ACC112 (cell line): ENCODE results near the gene PDE5A.

Experiments
- H2AFZ ChIP-seq: fragments of 200-600 bp; sonication (generic); one replicate; pipeline ENCODE4 v1.6.0; 2017; ENCODE audit warnings: antibody characterized with exemption, low read length; ENCODE audit not compliant: unreplicated experiment
- H3K27ac ChIP-seq: fragments of 200-600 bp; sonication (generic); 2 replicates; pipeline ENCODE4 v1.5.1; 2014; ENCODE audit warnings: low read depth, mild to moderate bottlenecking, antibody characterized with exemption, low read length, moderate library complexity
- H3K27me3 ChIP-seq: fragments of 200-600 bp; sonication (generic); 2 replicates; pipeline ENCODE4 v1.6.1; 2014; ENCODE audit warnings: mild to moderate bottlenecking, antibody characterized with exemption, low read length, moderate library complexity, mixed read lengths; ENCODE audit not compliant: insufficient read depth
- H3K36me3 ChIP-seq: fragments of 200-600 bp; sonication (generic); 2 replicates; pipeline ENCODE4 v1.6.1; 2016; ENCODE audit warnings: mild to moderate bottlenecking, antibody characterized with exemption, low read length, moderate library complexity, mixed read lengths; ENCODE audit not compliant: insufficient read depth
- H3K4me1 ChIP-seq: fragments of 200-600 bp; sonication (generic); one replicate; pipeline ENCODE4 v1.6.1; 2016; ENCODE audit warnings: low read length, mixed read lengths; ENCODE audit not compliant: insufficient read depth, unreplicated experiment, control insufficient read depth
- H3K4me3 ChIP-seq: fragments of 200-600 bp; sonication (generic); 2 replicates; pipeline ENCODE4 v1.5.1; 2014; ENCODE audit warnings: mild to moderate bottlenecking, low read depth, low read length
- H3K79me2 ChIP-seq: fragments of 200-600 bp; sonication (generic); one replicate; pipeline ENCODE4 v1.6.0; 2016; ENCODE audit warnings: low read length; ENCODE audit not compliant: control insufficient read depth, unreplicated experiment, insufficient read depth

The PDE5A gene

DNA sequence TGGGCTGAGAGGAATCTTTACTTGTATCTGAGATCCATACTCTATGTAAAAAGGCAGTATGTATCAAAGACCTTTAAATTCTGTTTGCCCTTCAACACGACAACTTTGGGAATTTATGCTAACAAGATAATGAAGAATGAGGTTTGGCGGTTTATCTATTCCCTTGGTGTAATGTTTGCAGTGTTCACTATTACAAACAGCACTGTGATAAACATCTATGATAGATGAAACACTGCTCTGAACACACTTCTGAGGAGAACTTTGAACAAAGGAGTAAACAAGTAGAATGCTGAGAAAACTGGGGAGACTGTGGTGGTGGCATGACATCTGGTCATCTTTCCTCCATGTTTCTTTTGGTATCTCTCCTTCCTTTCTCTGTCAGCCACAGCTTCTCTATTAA is 126.9 kb downstream of the PDE5A start:
- H2AFZ ChIP-seq, result no peak overlapping the region
- H3K27me3 ChIP-seq, result no peaks in the 10 kb centered on the region
- H3K79me2 ChIP-seq, result no peaks in the 10 kb centered on the region
- H3K27ac ChIP-seq, result no peak overlapping the region
- peaks cover 16% of the 10 kb centered on the region for H3K36me3 ChIP-seq
- no peak overlapping the region for H3K4me3 ChIP-seq
- no peaks in the 10 kb centered on the region for H3K4me1 ChIP-seq

DNA sequence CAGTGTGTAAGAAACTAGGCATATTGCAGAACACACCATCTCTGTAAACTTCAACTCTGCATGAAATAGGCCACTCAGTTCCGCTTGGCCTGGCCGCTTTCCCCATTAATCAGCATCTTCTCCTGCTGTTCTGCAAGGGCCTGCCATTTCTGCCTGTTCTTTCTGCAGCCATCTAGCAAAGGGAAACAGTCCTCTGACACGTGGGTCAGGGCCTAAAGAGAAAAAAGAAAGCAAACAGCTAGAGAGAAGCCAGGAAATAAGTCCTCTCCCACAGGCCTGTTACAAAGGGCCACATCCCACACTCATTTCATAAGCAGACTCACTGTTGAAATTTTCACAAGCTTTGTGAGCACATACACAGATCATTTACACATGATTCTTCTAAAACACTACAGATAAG is 130.1 kb downstream of the PDE5A start:
- Histone ChIP-seq H3K27ac (no peak overlapping the region), H3K27me3 (no peaks in the 10 kb centered on the region), H2AFZ (no peak overlapping the region), H3K36me3 (peaks cover 15% of the 10 kb centered on the region), H3K79me2 (no peaks in the 10 kb centered on the region), H3K4me1 (no peaks in the 10 kb centered on the region), H3K4me3 (no peak overlapping the region)

DNA sequence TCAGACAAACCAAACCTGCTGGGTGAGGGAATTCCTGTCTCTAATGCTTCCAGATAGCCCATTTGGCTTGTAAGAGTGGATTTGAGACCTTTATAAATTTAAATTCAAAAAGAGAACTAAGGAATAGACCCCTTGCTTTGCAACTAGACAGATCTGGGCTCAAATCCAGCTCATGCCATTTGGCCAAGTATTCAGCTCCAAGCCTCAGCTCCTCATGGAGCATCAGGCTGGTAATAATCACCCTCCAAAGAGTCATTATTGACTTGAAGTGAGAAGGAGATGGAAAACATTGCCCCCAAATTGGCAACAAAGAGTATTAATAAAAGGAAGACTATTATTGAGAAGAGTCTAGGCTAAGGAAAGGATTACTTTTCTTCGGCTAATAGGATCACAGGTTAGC is 134.7 kb downstream of the PDE5A start:
- Histone ChIP-seq H3K4me1 (no peaks in the 10 kb centered on the region), H3K4me3 (no peak overlapping the region), H3K36me3 (peaks cover 10% of the 10 kb centered on the region), H2AFZ (no peak overlapping the region), H3K79me2 (no peaks in the 10 kb centered on the region), H3K27ac (no peak overlapping the region), H3K27me3 (no peaks in the 10 kb centered on the region)

DNA sequence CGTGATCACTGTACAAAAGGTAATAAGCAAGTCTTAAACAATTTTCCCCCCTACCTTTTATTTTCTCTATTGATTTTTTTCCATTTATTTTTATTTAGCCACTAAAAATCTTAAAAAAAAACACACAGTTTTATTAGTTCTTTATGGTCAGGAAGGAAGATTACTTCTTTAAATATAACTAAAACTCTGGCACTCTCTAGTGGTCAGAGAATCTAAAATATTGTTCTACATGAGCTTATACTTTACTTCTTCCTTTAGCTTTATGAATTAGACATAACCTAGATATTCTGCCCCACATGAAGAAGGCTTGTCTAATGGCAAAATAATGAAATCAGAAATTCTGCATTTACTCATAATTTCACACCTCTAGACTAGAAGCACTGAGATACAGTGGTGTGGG is 135.2 kb downstream of the PDE5A start:
- Histone ChIP-seq H3K27me3 (no peaks in the 10 kb centered on the region), H3K36me3 (peaks cover 5% of the 10 kb centered on the region), H2AFZ (no peak overlapping the region), H3K27ac (no peak overlapping the region), H3K4me3 (no peak overlapping the region), H3K4me1 (no peaks in the 10 kb centered on the region), H3K79me2 (no peaks in the 10 kb centered on the region)

DNA sequence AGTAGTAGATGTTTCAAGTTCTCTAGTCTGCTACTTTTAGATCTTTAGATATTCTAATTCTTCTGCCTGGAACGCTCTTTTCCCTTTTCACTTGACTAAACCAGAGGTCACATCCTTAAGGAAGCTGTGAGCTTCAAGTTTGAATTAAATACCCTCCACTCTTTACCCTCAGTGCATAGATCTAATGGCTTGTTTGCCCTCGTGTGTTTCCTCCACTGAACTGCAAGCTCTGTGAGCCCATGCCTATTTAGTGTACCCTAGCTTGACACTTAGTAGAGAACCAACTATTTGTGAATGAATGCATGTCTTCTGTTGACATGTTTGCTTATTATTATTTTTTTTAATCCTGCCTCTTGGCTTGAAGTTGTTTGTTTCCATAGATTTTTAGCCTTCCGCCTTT is 138.3 kb downstream of the PDE5A start:
- Histone ChIP-seq H2AFZ (no peak overlapping the region), H3K27ac (no peak overlapping the region), H3K36me3 (0 out of 2 replicates have a peak, but pooled peaks cover 5% of the 10 kb centered on the region), H3K4me3 (no peak overlapping the region), H3K4me1 (no peaks in the 10 kb centered on the region), H3K27me3 (no peaks in the 10 kb centered on the region), H3K79me2 (no peaks in the 10 kb centered on the region)

DNA sequence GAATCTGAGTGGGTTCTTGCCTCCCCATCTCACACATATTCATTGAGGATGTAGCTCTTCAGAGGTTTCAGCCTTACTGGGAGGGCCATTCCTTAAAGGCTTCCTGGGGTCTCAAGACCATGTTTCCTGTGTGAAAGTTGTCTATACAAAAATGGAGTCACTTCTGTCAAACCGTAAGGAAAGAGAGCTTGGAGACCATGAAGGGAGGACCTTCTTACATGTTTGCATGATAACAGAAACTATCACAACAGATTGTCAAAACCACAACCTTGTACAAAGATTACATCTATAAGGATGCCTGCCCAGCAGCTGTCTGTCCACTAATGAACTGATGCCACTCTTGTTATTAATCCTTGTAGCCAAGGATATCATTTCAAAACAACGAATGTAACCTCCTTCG is 139.3 kb downstream of the PDE5A start:
- Histone ChIP-seq H3K36me3 (0 out of 2 replicates have a peak, but pooled peaks cover 4% of the 10 kb centered on the region), H2AFZ (no peak overlapping the region), H3K27me3 (no peaks in the 10 kb centered on the region), H3K4me1 (no peaks in the 10 kb centered on the region), H3K27ac (no peak overlapping the region), H3K4me3 (no peak overlapping the region), H3K79me2 (no peaks in the 10 kb centered on the region)

DNA sequence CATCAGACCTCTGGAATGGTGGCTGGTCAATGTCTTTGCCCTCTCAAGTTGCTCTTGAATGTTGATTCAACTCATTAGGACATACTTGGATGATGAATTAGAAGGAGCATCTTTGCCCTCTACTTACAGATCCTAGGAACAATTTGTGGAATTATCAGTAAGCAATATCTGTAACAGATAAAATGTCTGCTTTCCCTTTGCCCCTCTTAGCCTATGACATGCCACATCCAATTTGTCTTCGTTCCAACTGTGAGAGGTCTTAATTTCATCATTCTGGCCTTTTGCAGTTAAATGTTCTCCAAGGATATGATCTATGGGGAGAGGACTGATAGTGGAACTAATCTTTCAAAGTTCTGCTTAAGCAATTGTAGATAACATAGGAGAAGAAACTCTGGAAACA is 148.3 kb downstream of the PDE5A start:
- no peak overlapping the region for H2AFZ ChIP-seq
- H3K79me2 ChIP-seq, result no peaks in the 10 kb centered on the region
- H3K4me3 ChIP-seq, result no peak overlapping the region
- no peaks in the 10 kb centered on the region for H3K4me1 ChIP-seq
- H3K27ac ChIP-seq, result no peak overlapping the region
- no peaks in the 10 kb centered on the region for H3K27me3 ChIP-seq
- peaks cover 46% of the 10 kb centered on the region for H3K36me3 ChIP-seq

DNA sequence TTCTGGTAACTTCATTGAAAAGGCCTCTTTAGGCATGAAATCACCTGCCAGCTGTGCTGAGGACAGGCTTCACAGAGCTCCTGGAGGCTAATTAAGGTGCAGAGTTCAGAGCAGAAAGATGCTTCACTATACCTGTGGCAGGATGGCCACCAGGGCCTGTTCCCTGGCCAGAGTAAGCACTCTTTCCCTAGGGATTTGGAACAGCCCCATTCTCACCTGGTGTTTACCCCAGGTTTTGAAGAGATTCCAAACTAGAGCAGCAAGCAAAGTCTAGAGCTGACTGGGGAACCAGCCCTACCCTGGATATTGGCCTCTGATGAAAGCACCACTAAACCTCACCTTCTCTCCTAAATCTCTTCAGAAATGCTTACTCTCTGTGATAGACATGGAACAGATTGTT is 148.8 kb downstream of the PDE5A start:
- Histone ChIP-seq H3K79me2 (no peaks in the 10 kb centered on the region), H3K27me3 (no peaks in the 10 kb centered on the region), H3K4me3 (no peak overlapping the region), H3K27ac (no peak overlapping the region), H3K4me1 (no peaks in the 10 kb centered on the region), H3K36me3 (peaks cover 46% of the 10 kb centered on the region), H2AFZ (no peak overlapping the region)

DNA sequence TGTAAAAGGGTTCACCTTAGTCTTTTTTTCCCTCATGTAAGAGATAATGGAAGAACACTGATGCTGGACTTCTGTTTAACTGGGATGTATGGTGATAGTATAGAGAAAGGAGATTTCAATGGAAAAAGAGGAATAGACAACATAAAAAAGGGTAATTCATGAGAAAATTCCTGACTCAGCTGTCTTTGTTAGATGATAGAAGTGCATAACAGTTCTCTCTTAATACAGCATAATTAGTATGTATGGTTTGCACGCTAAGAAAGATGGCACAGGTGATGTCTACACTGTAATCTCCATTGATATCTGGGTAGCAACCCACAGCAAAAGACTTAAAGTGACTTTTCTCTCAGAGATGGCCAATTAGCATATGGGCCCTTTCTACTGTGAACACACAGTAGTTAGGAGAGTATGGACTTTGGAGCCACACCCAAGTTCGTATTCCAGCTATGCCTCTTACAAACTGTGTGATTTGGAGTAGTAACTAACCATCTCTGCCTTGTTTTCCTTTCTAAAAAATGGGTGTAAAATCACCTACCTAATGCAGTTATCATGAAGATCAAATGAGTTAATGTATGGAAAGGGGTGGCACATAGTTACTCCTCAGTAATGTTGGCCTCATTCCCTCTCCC is 149.3 kb downstream of the PDE5A start:
- H3K4me3 ChIP-seq, result no peak overlapping the region
- H3K27me3 ChIP-seq, result no peaks in the 10 kb centered on the region
- no peak overlapping the region for H2AFZ ChIP-seq
- no peaks in the 10 kb centered on the region for H3K79me2 ChIP-seq
- no peak overlapping the region for H3K27ac ChIP-seq
- H3K4me1 ChIP-seq, result no peaks in the 10 kb centered on the region
- H3K36me3 ChIP-seq, result peaks cover 42% of the 10 kb centered on the region

DNA sequence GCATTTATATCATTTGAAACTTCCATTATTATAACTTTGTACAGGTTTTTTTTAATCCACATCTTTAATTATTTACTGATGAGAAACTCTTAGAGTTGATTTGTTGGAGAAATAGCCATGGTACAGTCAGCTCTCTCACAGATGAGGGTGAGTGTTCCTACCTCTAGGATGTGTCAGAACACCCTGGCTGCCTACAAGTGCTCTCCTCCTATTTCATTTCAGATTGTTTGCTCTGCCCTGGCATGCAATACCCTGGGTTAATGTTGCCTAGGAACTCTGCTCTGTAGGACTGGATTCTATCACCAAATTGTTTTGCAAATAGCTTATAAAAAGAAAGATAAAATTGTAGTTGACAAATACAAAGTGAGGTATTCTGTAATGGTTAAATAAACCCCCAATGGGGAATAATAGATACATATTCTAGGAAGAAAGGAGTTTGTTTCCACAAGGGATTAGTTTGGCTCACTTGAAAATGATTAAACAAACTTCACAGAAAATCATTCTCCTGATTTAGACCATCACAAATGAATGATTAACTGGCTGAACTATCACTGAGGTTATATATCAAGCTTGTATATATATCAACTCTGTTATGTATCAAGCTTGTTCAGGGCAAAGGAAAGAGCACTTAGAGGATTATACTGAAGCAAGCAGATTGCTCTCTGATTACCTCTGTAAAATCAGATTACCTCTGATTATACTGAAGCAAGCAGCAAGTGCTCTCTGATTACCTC is 150.0 kb downstream of the PDE5A start:
- Histone ChIP-seq H3K27ac (no peak overlapping the region), H3K4me1 (no peaks in the 10 kb centered on the region), H3K27me3 (no peaks in the 10 kb centered on the region), H3K36me3 (peaks cover 42% of the 10 kb centered on the region), H2AFZ (no peak overlapping the region), H3K4me3 (no peak overlapping the region), H3K79me2 (no peaks in the 10 kb centered on the region)

DNA sequence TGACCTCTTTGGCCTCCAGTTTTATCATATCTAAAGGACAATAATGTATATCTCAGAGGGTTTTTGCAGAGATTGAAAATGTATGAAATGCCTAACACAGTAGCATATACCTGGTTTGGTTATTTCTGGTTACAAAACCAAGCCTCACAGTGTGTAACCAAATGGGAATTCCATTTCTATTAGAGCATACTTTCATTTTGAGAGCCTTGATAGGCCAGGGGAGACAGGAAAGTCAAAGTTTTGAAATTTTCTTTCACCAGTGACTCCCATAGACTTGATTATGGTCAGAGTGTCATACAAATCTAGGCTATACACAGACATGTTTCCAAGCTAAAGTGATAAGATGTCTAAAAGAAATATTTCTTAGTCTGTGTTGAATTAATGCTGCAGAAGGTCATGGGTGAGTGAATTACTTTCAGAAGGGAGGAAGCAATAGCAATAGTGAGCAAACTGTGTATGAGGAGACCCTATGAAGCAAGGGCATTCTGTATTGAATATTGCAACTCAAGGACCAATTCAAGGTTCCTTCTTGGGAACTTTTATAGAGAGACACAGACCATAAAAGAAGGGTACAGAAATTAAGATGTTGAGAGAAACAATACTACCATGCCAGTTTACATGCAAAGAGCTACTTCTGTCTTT is 151.1 kb downstream of the PDE5A start:
- H3K79me2 ChIP-seq, result no peaks in the 10 kb centered on the region
- H3K36me3 ChIP-seq, result peaks cover 35% of the 10 kb centered on the region
- H2AFZ ChIP-seq, result no peak overlapping the region
- H3K27me3 ChIP-seq, result no peaks in the 10 kb centered on the region
- no peaks in the 10 kb centered on the region for H3K4me1 ChIP-seq
- no peak overlapping the region for H3K27ac ChIP-seq
- H3K4me3 ChIP-seq, result no peak overlapping the region
